ENCODE data around the gene IQSEC1. TPM values are rescaled to one million over a fixed set of nuclear protein-coding genes. Genes with fewer than 3 reads are reported as not detected.

The IQSEC1 gene
- total and polyA plus RNA-seq, 10 of the 15 experiments (the other 5 are each of a cell fraction or from before 2014, with no cell fraction given) = 0.92 to 55.2 (median 8.5) TPM

GRCh38 chr3:13019243-13020095, 53.8 kb downstream of the IQSEC1 start:
- ChIA-PET CTCF (interaction anchor here (0.7 to 2.1 kb wide), 10 partner anchors 9 to 433 kb away, joined by 3 to 11 read pairs (median 4); partner anchors contain the start of gene RPL32), RAD21 (ENCODE audit: unreplicated experiment) (interaction anchor here (1.0 to 6.5 kb wide), 9 partner anchors 7 to 72 kb away, joined by 3 to 89 read pairs (median 6); no protein-coding TSS in a partner anchor), SMC1A (ENCODE audit: uncharacterized antibody, unreplicated experiment) (interaction anchor here (1.9 to 6.7 kb wide), 4 partner anchors 11 to 51 kb away, joined by 7 to 123 read pairs (median 32); no protein-coding TSS in a partner anchor), POLR2A (interaction anchor here (0.6 to 7.1 kb wide), 9 partner anchors 10 to 1390 kb away, joined by 3 to 170 read pairs (median 5); no protein-coding TSS in a partner anchor)
- no peaks in the 10 kb centered on the region for H3K9me3 ChIP-seq (replicated peaks; ENCODE audit: control insufficient read depth, insufficient read depth, low read length)
- FAIRE-seq = no peak
- peaks cover 61% of the 10 kb centered on the region for H3K4me1 ChIP-seq (ENCODE audit: control insufficient read depth, insufficient read depth, low read length)
- no peaks in the 10 kb centered on the region for H4K20me1 ChIP-seq (ENCODE audit: control insufficient read depth, insufficient read depth)
- DNase-seq (ENCODE audit: low read depth, low spot score) = no peak
- no peaks in the 10 kb centered on the region for H3K27me3 ChIP-seq (replicated peaks in 1 of 2; ENCODE audit: control insufficient read depth in 2 of 2, insufficient read depth in 2 of 2, low read length in 1 of 2)
- H3K9ac ChIP-seq (ENCODE audit: control insufficient read depth, insufficient read depth, low read length) = peak overlapping the region; percentile 69
- H3K4me2 ChIP-seq (ENCODE audit: control insufficient read depth, insufficient read depth) = peak overlapping the region; percentile 93
- WGBS (ENCODE audit: insufficient coverage, insufficient replicate concordance, low lambda C conversion rate, missing lambda C conversion rate) = 93% methylated on average over 30 of the region's 30 CpGs
- in situ Hi-C loops (cut with MboI) = no loop called here
- peak overlapping the region; percentile 70 for H3K4me3 ChIP-seq
- intact Hi-C loops (cut with micrococcal nuclease; ENCODE audit: unreplicated experiment) = loop anchor here (2.0 to 10.0 kb wide), 2 partner anchors 25 to 435 kb away; no protein-coding TSS in a partner anchor
- no TSS peak for BruUV-seq (replicated peaks)
- H2AFZ ChIP-seq (ENCODE audit: control insufficient read depth, low read depth, low read length) = no peak overlapping the region; the same call in 1 of the 2 replicates
- ATAC-seq = peak; percentile 6
- H3K79me2 ChIP-seq (ENCODE audit: control insufficient read depth, insufficient read depth, low read length) = peaks cover 84% of the 10 kb centered on the region
- H3K36me3 ChIP-seq (ENCODE audit: control insufficient read depth in 2 of 2, insufficient read depth in 2 of 2, low read length in 1 of 2) = peaks cover 0 to 2% of the 10 kb centered on the region in 2 experiments; a peak in 1 of 4 replicates
- H3K27ac ChIP-seq (ENCODE audit: control insufficient read depth, insufficient read depth) = peak overlapping the region; percentile 99
- TF ChIP-seq, protein P1, sequence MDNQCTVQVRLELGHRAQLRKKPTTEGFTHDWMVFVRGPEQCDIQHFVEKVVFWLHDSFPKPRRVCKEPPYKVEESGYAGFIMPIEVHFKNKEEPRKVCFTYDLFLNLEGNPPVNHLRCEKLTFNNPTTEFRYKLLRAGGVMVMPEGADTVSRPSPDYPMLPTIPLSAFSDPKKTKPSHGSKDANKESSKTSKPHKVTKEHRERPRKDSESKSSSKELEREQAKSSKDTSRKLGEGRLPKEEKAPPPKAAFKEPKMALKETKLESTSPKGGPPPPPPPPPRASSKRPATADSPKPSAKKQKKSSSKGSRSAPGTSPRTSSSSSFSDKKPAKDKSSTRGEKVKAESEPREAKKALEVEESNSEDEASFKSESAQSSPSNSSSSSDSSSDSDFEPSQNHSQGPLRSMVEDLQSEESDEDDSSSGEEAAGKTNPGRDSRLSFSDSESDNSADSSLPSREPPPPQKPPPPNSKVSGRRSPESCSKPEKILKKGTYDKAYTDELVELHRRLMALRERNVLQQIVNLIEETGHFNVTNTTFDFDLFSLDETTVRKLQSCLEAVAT (IDR thresholded peaks at IDR 0.05) = peak; percentile 95
- no peak for TF ChIP-seq TCF7 (IDR thresholded peaks at IDR 0.05; ENCODE audit: borderline replicate concordance)
- no peak for TF ChIP-seq MAX (IDR thresholded peaks at IDR 0.05; ENCODE audit: low read depth, low read length)
- TF ChIP-seq PBX3 (IDR thresholded peaks at IDR 0.05; ENCODE audit: insufficient replicate concordance, low read depth, low read length) = peak; percentile 82
- no peak for TF ChIP-seq CTCF (IDR thresholded peaks at IDR 0.05 in 2 of 3, conservative IDR thresholded peaks at IDR 0.05 in 1 of 3; ENCODE audit: control insufficient read depth in 2 of 3, extremely low read depth in 1 of 3, insufficient read depth in 1 of 3, low read depth in 3 of 3, low read length in 3 of 3)
- no peak for TF ChIP-seq CBFB (IDR thresholded peaks at IDR 0.05; ENCODE audit: low read depth)
- TF ChIP-seq POLR2A (IDR thresholded peaks at IDR 0.05; ENCODE audit: low read depth, low read length) = no peak
- TF ChIP-seq SMAD1 (IDR thresholded peaks at IDR 0.05; ENCODE audit: low read depth, partially characterized antibody) = no peak
- no peak for TF ChIP-seq HCFC1 (IDR thresholded peaks at IDR 0.05; ENCODE audit: low read length)
- TF ChIP-seq SREBF2 (IDR thresholded peaks at IDR 0.05; ENCODE audit: low read length) = no peak
- peak; percentile 40; the same call in 1 of the 2 replicates for TF ChIP-seq MXI1 (IDR thresholded peaks at IDR 0.05; ENCODE audit: low read depth, low read length)
- no peak for TF ChIP-seq ZNF24 (IDR thresholded peaks at IDR 0.05)
- TF ChIP-seq, protein P2, sequence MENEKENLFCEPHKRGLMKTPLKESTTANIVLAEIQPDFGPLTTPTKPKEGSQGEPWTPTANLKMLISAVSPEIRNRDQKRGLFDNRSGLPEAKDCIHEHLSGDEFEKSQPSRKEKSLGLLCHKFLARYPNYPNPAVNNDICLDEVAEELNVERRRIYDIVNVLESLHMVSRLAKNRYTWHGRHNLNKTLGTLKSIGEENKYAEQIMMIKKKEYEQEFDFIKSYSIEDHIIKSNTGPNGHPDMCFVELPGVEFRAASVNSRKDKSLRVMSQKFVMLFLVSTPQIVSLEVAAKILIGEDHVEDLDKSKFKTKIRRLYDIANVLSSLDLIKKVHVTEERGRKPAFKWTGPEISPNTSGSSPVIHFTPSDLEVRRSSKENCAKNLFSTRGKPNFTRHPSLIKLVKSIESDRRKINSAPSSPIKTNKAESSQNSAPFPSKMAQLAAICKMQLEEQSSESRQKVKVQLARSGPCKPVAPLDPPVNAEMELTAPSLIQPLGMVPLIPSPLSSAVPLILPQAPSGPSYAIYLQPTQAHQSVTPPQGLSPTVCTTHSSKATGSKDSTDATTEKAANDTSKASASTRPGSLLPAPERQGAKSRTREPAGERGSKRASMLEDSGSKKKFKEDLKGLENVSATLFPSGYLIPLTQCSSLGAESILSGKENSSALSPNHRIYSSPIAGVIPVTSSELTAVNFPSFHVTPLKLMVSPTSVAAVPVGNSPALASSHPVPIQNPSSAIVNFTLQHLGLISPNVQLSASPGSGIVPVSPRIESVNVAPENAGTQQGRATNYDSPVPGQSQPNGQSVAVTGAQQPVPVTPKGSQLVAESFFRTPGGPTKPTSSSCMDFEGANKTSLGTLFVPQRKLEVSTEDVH (IDR thresholded peaks at IDR 0.05; ENCODE audit: low read depth, partially characterized antibody) = no peak
- no peak for TF ChIP-seq ZNF384 (IDR thresholded peaks at IDR 0.05; ENCODE audit: borderline replicate concordance, low read depth, low read length)

Measured in GM12878 (cell line).